ENCODE measurements around the gene APLP2. TPM values are rescaled to one million over a fixed set of nuclear protein-coding genes. Genes with fewer than 3 reads are reported as not detected.

The APLP2 gene
- total RNA-seq, 2 donors from 2014 or later, result 821 to 864 TPM

- TF ChIP-seq CTCF (conservative IDR thresholded peaks at IDR 0.05), result no peak
- H3K27ac ChIP-seq (ENCODE audit: low read depth, low read length), result no peak overlapping the region
- H3K36me3 ChIP-seq (ENCODE audit: control insufficient read depth, insufficient read depth, low read length), result peaks cover 95% of the 10 kb centered on the region
- H3K9me3 ChIP-seq (ENCODE audit: control insufficient read depth, low read length), result no peaks in the 10 kb centered on the region
- H3K27me3 Mint-ChIP-seq (ENCODE audit: insufficient read depth), result no peaks in the 10 kb centered on the region
- H3K27ac Mint-ChIP-seq, result no peak overlapping the region
- H3K4me1 Mint-ChIP-seq, result peaks cover 28% of the 10 kb centered on the region
- H3K27me3 ChIP-seq (ENCODE audit: control insufficient read depth, insufficient read depth, low read length, poor library complexity, severe bottlenecking), result no peaks in the 10 kb centered on the region
- H3K4me1 ChIP-seq (ENCODE audit: control insufficient read depth, insufficient read depth, low read length), result peaks cover 7% of the 10 kb centered on the region
- no peak overlapping the region for H3K9ac ChIP-seq (ENCODE audit: extremely low read depth, low read length, poor library complexity, severe bottlenecking)
- no peak overlapping the region for H3K4me3 Mint-ChIP-seq
- no peak overlapping the region for H3K4me3 ChIP-seq (ENCODE audit: low read length)
- no peak for DNase-seq
- H3K36me3 Mint-ChIP-seq (ENCODE audit: low read depth), result peaks cover 65% of the 10 kb centered on the region
- 95% methylated on average over 2 of the region's 2 CpGs; no CpG with 5 or more reads in 1 of the 2 experiments for WGBS, 2 experiments (ENCODE audit: insufficient coverage in 1 of 2, insufficient read length in 1 of 2)
- H3K9me3 Mint-ChIP-seq, result no peaks in the 10 kb centered on the region
Observed at GRCh38 chr11:130118165-130118564, 48.5 kb downstream of the APLP2 start.

- 95 to 96% methylated on average over 8 to 9 of the region's 9 CpGs for WGBS, 2 experiments (ENCODE audit: insufficient coverage in 1 of 2, insufficient read length in 1 of 2)
- no peak for TF ChIP-seq CTCF (conservative IDR thresholded peaks at IDR 0.05)
- no peaks in the 10 kb centered on the region for H3K9me3 ChIP-seq (ENCODE audit: control insufficient read depth, low read length)
- H3K27ac ChIP-seq (ENCODE audit: low read depth, low read length), result no peak overlapping the region
- H3K4me1 Mint-ChIP-seq, result peaks cover 28% of the 10 kb centered on the region
- H3K4me1 ChIP-seq (ENCODE audit: control insufficient read depth, insufficient read depth, low read length), result peaks cover 7% of the 10 kb centered on the region
- H3K9ac ChIP-seq (ENCODE audit: extremely low read depth, low read length, poor library complexity, severe bottlenecking), result no peak overlapping the region
- no peak overlapping the region for H3K4me3 Mint-ChIP-seq
- H3K27me3 ChIP-seq (ENCODE audit: control insufficient read depth, insufficient read depth, low read length, poor library complexity, severe bottlenecking), result no peaks in the 10 kb centered on the region
- no peaks in the 10 kb centered on the region for H3K9me3 Mint-ChIP-seq
- H3K36me3 ChIP-seq (ENCODE audit: control insufficient read depth, insufficient read depth, low read length), result peaks cover 97% of the 10 kb centered on the region
- no peak for DNase-seq
- peak overlapping the region; percentile 57 for H3K27ac Mint-ChIP-seq
- H3K27me3 Mint-ChIP-seq (ENCODE audit: insufficient read depth), result no peaks in the 10 kb centered on the region
- peaks cover 67% of the 10 kb centered on the region for H3K36me3 Mint-ChIP-seq (ENCODE audit: low read depth)
- H3K4me3 ChIP-seq (ENCODE audit: low read length), result no peak overlapping the region
Observed at GRCh38 chr11:130118636-130119387, 49.1 kb downstream of the APLP2 start.

GRCh38 chr11:130120045-130120444, 50.4 kb downstream of the APLP2 start:
- Histone ChIP-seq H3K4me1 (ENCODE audit: control insufficient read depth, insufficient read depth, low read length) (peaks cover 7% of the 10 kb centered on the region), H3K27me3 (ENCODE audit: control insufficient read depth, insufficient read depth, low read length, poor library complexity, severe bottlenecking) (no peaks in the 10 kb centered on the region), H3K36me3 (ENCODE audit: control insufficient read depth, insufficient read depth, low read length) (peaks cover 97% of the 10 kb centered on the region), H3K9ac (ENCODE audit: extremely low read depth, low read length, poor library complexity, severe bottlenecking) (no peak overlapping the region), H3K27ac (ENCODE audit: low read depth, low read length) (no peak overlapping the region), H3K4me3 (ENCODE audit: low read length) (no peak overlapping the region), H3K9me3 (ENCODE audit: control insufficient read depth, low read length) (no peaks in the 10 kb centered on the region)
- Mint-ChIP-seq H3K4me1 (peaks cover 15% of the 10 kb centered on the region), H3K27me3 (ENCODE audit: insufficient read depth) (no peaks in the 10 kb centered on the region), H3K9me3 (no peaks in the 10 kb centered on the region), H3K4me3 (no peak overlapping the region), H3K36me3 (ENCODE audit: low read depth) (peaks cover 70% of the 10 kb centered on the region), H3K27ac (peak overlapping the region; percentile 37)
- TF ChIP-seq CTCF (conservative IDR thresholded peaks at IDR 0.05), result no peak
- no peak for DNase-seq
- WGBS, 2 experiments (ENCODE audit: insufficient coverage in 1 of 2, insufficient read length in 1 of 2), result 97% methylated on average over 4 of the region's 5 CpGs; no CpG with 5 or more reads in 1 of the 2 experiments
